ENCODE results near the gene HDLBP. TPM values are rescaled to one million over a fixed set of nuclear protein-coding genes. Genes with fewer than 3 reads are reported as not detected.

Gene HDLBP
- 490 TPM for total RNA-seq

GRCh38 chr2:241315093-241315878 is at the start of gene HDLBP:
HDLBP (minus strand) TSS chr2:241315672; CDS start chr2:241266869, 48,803 bp downstream.
- DNase-seq (ENCODE audit: low spot score) (peak; percentile 100), ATAC-seq (peak; percentile 82)

- no peak for DNase-seq (ENCODE audit: low spot score)
These were observed 49.3 kb upstream of the HDLBP start for GRCh38 chr2:241364781-241365180.

GRCh38 chr2:241363426-241363825 is 48.0 kb upstream of the HDLBP start:
- no peak for DNase-seq (ENCODE audit: low spot score)

More at GRCh38 chr2:241364781-241365180, 49.3 kb upstream of the HDLBP start:
- ATAC-seq = no peak

GRCh38 chr2:241359481-241360045 is 44.1 kb upstream of the HDLBP start:
- DNase-seq (ENCODE audit: low spot score) (no peak), ATAC-seq (peak; percentile 10)

More at GRCh38 chr2:241363426-241363825, 48.0 kb upstream of the HDLBP start:
- peak; percentile 86 for ATAC-seq

GRCh38 chr2:241358470-241358869 is 43.0 kb upstream of the HDLBP start:
- ATAC-seq = no peak
- DNase-seq (ENCODE audit: low spot score) = no peak

GRCh38 chr2:241357531-241357930 is 42.1 kb upstream of the HDLBP start:
- ATAC-seq (no peak), DNase-seq (ENCODE audit: low spot score) (no peak)

- ATAC-seq (no peak), DNase-seq (ENCODE audit: low spot score) (no peak)
These were observed 41.4 kb upstream of the HDLBP start for GRCh38 chr2:241356871-241357260.

GRCh38 chr2:241355983-241356870 is 40.8 kb upstream of the HDLBP start, which contains the start of gene FARP2:
FARP2 (plus strand) TSS chr2:241356285; CDS start chr2:241373108, 16,823 bp downstream.
- peak; percentile 82 for ATAC-seq

GRCh38 chr2:241354668-241355658 is 39.5 kb upstream of the HDLBP start:
- DNase-seq (ENCODE audit: low spot score) = peak; percentile 96
- peak; percentile 65 for ATAC-seq

More at GRCh38 chr2:241355983-241356870, 40.8 kb upstream of the HDLBP start, which contains the start of gene FARP2:
- DNase-seq (ENCODE audit: low spot score) = peak; percentile 100

- DNase-seq (ENCODE audit: low spot score) (no peak), ATAC-seq (no peak)
These were observed 36.8 kb upstream of the HDLBP start for GRCh38 chr2:241352227-241352626.

- ATAC-seq = peak; percentile 6
These were observed 36.2 kb upstream of the HDLBP start for GRCh38 chr2:241351640-241352031.

GRCh38 chr2:241350878-241351639 is 35.6 kb upstream of the HDLBP start:
- DNase-seq (ENCODE audit: low spot score) (no peak), ATAC-seq (peak; percentile 61)

More at GRCh38 chr2:241351640-241352031, 36.2 kb upstream of the HDLBP start:
- DNase-seq (ENCODE audit: low spot score) = no peak

GRCh38 chr2:241350530-241350877 is 35.0 kb upstream of the HDLBP start:
- DNase-seq (ENCODE audit: low spot score) = no peak
- ATAC-seq = no peak

GRCh38 chr2:241349941-241350340 is 34.5 kb upstream of the HDLBP start:
- no peak for ATAC-seq
- no peak for DNase-seq (ENCODE audit: low spot score)

- DNase-seq (ENCODE audit: low spot score) = no peak
- ATAC-seq = no peak
These were observed 29.6 kb upstream of the HDLBP start for GRCh38 chr2:241344925-241345651.

GRCh38 chr2:241340631-241341163 is 25.2 kb upstream of the HDLBP start:
- ATAC-seq = no peak

GRCh38 chr2:241339839-241340630 is 24.6 kb upstream of the HDLBP start:
- DNase-seq (ENCODE audit: low spot score) (no peak), ATAC-seq (peak; percentile 48)

More at GRCh38 chr2:241340631-241341163, 25.2 kb upstream of the HDLBP start:
- no peak for DNase-seq (ENCODE audit: low spot score)
